ENCODE measurements around the gene FYTTD1. TPM values are rescaled to one million over a fixed set of nuclear protein-coding genes. Genes with fewer than 3 reads are reported as not detected.

Gene FYTTD1
- total and polyA plus RNA-seq, 2 of the 4 experiments (the other 2 are of a cell fraction): 20.4 to 50.2 TPM

GRCh38 chr3:197830967-197831313, 81.3 kb downstream of the FYTTD1 start:
- Histone ChIP-seq H3K9me3 (ENCODE audit: control insufficient read depth, insufficient read depth, low read length) (no peaks in the 10 kb centered on the region), H3K4me1 (ENCODE audit: control insufficient read depth, insufficient read depth, low read length) (no peaks in the 10 kb centered on the region), H3K79me1 (ENCODE audit: low read depth in 1 of 2, low read length in 2 of 2) (peaks cover 15 to 27% of the 10 kb centered on the region in 2 experiments), H3K18ac (ENCODE audit: low read depth, low read length) (no peak overlapping the region), H2BK20ac (ENCODE audit: low read depth, low read length) (no peak overlapping the region), H4K8ac (ENCODE audit: low read depth in 2 of 2, low read length in 2 of 2) (no peak overlapping the region), H3K4me3 (ENCODE audit: insufficient read depth, low read depth, low read length) (no peak overlapping the region), H2AK9ac (replicated peaks; ENCODE audit: low read depth, low read length, poor library complexity) (no peak overlapping the region), H3K9me1 (ENCODE audit: insufficient read depth, low read length) (no peaks in the 10 kb centered on the region; the same call in 1 of the 2 replicates), H3K4me2 (ENCODE audit: low read depth, low read length) (no peak overlapping the region), H3K27me3 (ENCODE audit: control insufficient read depth, insufficient read depth, low read length) (no peaks in the 10 kb centered on the region), H3K23ac (ENCODE audit: low read depth, low read length) (no peak overlapping the region), H3K9ac (ENCODE audit: low read depth, low read length) (no peak overlapping the region), H4K91ac (ENCODE audit: insufficient read depth, low read depth, low read length) (no peak overlapping the region), H3K14ac (replicated peaks; ENCODE audit: low read depth, low read length) (no peak overlapping the region), H3K36me3 (ENCODE audit: control insufficient read depth, insufficient read depth, low read length) (peaks cover 32% of the 10 kb centered on the region), H2BK120ac (ENCODE audit: low read depth, low read length) (no peak overlapping the region), H2BK5ac (ENCODE audit: low read depth, low read length, poor library complexity, severe bottlenecking) (no peak overlapping the region), H4K5ac (ENCODE audit: low read depth, low read length) (no peak overlapping the region), H3K4ac (ENCODE audit: low read depth, low read length) (no peak overlapping the region), H2AFZ (replicated peaks; ENCODE audit: low read length, poor library complexity) (no peak overlapping the region), H3K56ac (ENCODE audit: extremely low read depth, insufficient read depth, low read length) (no peak overlapping the region), H4K20me1 (ENCODE audit: insufficient read depth, low read length) (no peaks in the 10 kb centered on the region), H2BK15ac (ENCODE audit: low read depth, low read length) (no peak overlapping the region), H2AK5ac (ENCODE audit: low read depth, low read length) (no peak overlapping the region), H3K27ac (ENCODE audit: insufficient read depth, low read length) (no peak overlapping the region)
- ATAC-seq (ENCODE audit: low read depth) (no peak), DNase-seq (no peak)
- CTCF ChIA-PET: no interaction called here
- TF ChIP-seq RCOR1 (IDR thresholded peaks at IDR 0.05; ENCODE audit: insufficient replicate concordance, low read length) (no peak), NFE2L2 (IDR thresholded peaks at IDR 0.05; ENCODE audit: low read depth, low read length) (no peak), CTCF (conservative IDR thresholded peaks at IDR 0.05; ENCODE audit: low read depth, low read length) (no peak), USF2 (IDR thresholded peaks at IDR 0.05; ENCODE audit: low read depth, low read length) (no peak), BHLHE40 (IDR thresholded peaks at IDR 0.05; ENCODE audit: low read depth, low read length) (no peak), FOS (IDR thresholded peaks at IDR 0.05; ENCODE audit: low read depth, low read length) (no peak), CEBPB (IDR thresholded peaks at IDR 0.05; ENCODE audit: low read depth, low read length) (no peak), RAD21 (IDR thresholded peaks at IDR 0.05; ENCODE audit: low read length) (no peak), POLR2A (IDR thresholded peaks at IDR 0.05; ENCODE audit: low read depth, low read length) (no peak), RFX5 (IDR thresholded peaks at IDR 0.05; ENCODE audit: low read depth, low read length) (no peak), CHD1 (IDR thresholded peaks at IDR 0.05; ENCODE audit: low read depth, low read length) (no peak), MAZ (IDR thresholded peaks at IDR 0.05; ENCODE audit: borderline replicate concordance, low read depth, low read length) (no peak), MXI1 (IDR thresholded peaks at IDR 0.05; ENCODE audit: borderline replicate concordance, low read depth, low read length) (no peak), ELK1 (IDR thresholded peaks at IDR 0.05; ENCODE audit: borderline replicate concordance, low read depth, low read length) (no peak), SMC3 (IDR thresholded peaks at IDR 0.05; ENCODE audit: low read depth, low read length) (no peak), MAFK (IDR thresholded peaks at IDR 0.05; ENCODE audit: low read depth, low read length) (no peak)
- intact Hi-C loops (cut with micrococcal nuclease): no loop called here
- BruUV-seq (replicated peaks): no TSS peak
- POLR2A ChIA-PET (ENCODE audit: unreplicated experiment): no interaction called here
- dilution Hi-C loops (cut with HindIII; ENCODE audit: low sequenced_read_pairs, unreplicated experiment): no loop called here
- in situ Hi-C loops (cut with MboI; ENCODE audit: low sequenced_read_pairs): no loop called here
- WGBS, 2 experiments (ENCODE audit: extremely low coverage in 2 of 2, insufficient read length in 1 of 2): 83% methylated on average over 1 of the region's 8 CpGs; no CpG with 5 or more reads in 1 of the 2 experiments
